ENCODE data around the gene IGSF11.
"Not testable (repeated sequence)": the region's sequence is repeated elsewhere in the genome, so short reads cannot be mapped to it uniquely, and the experiment has no call there.

Gene IGSF11

DNA sequence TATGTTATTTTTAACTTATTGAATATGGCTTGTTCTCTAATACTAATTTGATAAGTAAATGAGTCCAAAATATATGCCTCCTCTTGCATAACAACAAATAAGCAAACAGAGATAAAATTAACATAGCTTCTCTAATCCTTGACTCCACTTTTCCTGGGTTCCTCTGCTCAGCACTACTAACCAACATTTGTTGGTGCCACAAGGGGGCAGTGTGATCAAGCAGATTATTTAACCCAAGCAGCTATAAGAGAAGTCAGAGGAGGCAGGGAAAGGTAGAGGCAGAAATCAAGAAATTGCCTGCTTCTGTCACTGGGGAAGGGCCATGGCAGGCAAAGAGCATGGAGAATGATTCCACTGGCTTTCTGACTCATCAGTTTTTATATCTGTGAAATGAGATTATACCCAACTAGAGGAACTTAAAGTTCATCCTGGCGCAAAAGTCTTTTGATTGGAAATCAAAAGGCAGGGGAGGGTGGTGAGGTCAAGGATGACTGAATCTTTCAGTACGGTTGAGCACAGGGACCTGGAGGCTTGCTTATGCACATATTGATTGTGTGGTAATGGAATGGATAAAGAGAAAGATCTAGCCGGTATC, 152.2 kb downstream of the IGSF11 start:
- peak; percentile 60 for DNase-seq (ENCODE audit: low spot score)

DNA sequence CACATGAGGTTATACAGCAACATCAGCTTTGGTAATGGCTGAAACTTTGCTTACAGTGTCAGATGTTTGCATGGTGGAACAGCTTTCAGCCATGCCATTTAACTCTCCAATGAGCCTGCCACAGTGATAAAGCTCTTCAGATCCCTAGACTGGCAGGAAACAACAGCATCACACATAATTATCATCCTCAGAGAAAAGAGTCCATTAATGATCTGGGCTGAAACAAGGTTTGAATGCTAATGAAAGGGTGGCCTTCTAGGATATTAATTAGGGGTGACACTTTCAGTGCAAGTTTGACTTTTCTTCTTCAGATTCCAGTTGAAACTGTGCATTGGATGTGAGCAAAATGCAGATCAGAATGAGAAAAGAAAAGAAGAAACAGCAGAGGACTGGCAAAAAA, 166.6 kb downstream of the IGSF11 start:
- no peak for DNase-seq (ENCODE audit: low spot score)

DNA sequence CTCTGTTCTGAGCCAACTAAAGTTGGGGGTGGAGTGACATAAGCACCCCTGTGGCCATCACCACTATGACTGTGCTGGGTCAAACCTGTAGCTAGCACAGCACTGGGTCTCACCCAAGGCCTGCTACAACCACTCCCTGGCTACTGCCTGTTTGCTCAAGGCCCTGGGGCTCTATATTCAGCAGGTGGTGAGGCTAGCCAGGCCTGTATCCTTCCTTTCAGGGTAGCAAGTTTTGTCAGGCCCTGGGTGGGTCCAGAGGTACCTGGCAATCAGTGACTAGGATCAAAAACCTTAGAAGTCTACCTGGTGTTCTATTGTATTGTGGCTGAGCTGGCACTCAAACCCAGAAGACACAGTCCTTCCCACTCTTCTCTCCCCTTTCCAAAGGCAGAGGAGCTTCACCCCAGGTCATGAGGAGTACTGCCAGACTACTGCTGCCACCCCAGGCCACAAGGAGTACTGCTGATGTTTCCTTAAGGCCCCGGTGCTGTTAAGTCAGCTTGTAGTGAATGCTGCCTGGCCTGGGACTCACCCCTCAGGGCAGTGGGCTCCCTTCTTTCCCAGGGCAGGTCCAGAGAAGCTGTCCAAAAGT, 170.8 kb downstream of the IGSF11 start:
- no peak for DNase-seq (ENCODE audit: low spot score)

DNA sequence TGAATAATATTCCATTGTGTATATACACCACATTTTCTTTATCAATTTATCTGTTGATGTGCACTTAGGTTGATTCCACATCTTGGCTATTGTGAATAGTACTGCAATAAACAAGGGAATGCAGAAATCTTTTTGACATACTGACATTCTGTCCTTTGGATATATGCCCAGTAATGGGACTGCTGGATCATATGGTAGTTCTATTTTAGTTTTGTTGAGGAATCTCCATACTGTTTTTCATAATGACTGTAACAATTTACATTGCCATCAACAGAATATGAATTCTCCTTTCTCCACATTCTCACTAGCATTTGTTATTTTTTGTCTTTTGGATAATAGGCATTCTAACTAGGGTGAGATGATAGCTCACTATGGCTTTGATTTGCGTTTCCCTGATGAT, 174.7 kb downstream of the IGSF11 start:
- DNase-seq (ENCODE audit: low spot score), result no peak

DNA sequence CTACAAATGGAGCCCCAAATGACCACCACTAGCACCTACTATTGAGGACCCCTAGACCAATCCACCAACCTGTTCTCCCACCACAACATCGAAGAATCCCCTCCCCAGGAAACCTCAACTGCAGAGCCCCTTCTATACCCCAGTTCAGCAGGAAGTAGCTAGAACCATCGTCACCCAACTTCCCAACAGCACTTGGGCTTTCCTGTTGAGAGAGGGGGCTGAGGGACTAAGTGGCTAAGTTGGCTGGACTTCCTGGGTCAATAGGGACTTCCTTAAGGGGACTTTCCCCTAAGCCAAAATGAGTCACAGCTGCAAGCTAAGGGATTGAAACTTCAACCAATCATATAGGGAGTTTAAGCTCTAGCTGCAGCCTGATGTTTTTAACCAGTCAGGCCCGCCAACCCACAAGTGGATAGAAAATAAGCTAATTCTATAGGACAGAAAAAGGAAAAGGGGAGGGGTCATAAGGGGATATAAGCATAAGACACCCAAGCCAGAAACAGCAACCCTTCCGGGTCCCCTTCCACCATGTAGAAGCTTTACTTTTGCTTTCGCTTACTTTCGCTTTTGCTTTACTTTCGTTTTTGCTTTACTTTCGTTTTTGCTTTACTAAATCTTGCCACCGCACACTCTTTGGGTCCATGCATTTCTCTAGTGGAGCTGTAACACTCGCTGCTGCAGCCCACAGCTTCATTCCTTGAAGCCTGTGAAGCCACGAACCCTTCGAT, 183.0 kb downstream of the IGSF11 start:
- not testable (repeated sequence) for DNase-seq (ENCODE audit: low spot score)

GRCh38 chr3:118850687-118851086, 184.0 kb downstream of the IGSF11 start:
- DNase-seq (ENCODE audit: low spot score), result no peak
